ENCODE data around the gene C2CD4D. TPM values are rescaled to one million over a fixed set of nuclear protein-coding genes. Genes with fewer than 3 reads are reported as not detected.

C2CD4D gene
- total and polyA plus RNA-seq, 2 donors (not counting 1 experiment from before 2014, with no cell fraction given) = 0.07 TPM; not detected in 1

GRCh38 chr1:151867321-151867720, 27.7 kb upstream of the C2CD4D start:
- H3K27ac ChIP-seq (ENCODE audit: low read length in 2 of 2) = no peak overlapping the region
- no peak overlapping the region for H3K4me2 ChIP-seq (replicated peaks; ENCODE audit: low read depth, low read length, poor library complexity, severe bottlenecking)
- TF ChIP-seq CTCF (IDR thresholded peaks at IDR 0.05) = no peak
- TF ChIP-seq EZH2 (IDR thresholded peaks at IDR 0.05; ENCODE audit: borderline replicate concordance, insufficient read depth, low read depth, low read length, poor library complexity, severe bottlenecking) = no peak
- CTCF ChIA-PET = no interaction called here
- H3K4me1 ChIP-seq (ENCODE audit: control insufficient read depth in 2 of 2, insufficient read depth in 2 of 2, low read length in 2 of 2) = no peaks in the 10 kb centered on the region
- POLR2A ChIA-PET = no interaction called here
- H3K27ac Mint-ChIP-seq = no peak overlapping the region
- H3K4me1 Mint-ChIP-seq = no peaks in the 10 kb centered on the region
- no peaks in the 10 kb centered on the region for H3K36me3 ChIP-seq (replicated peaks in 1 of 2; ENCODE audit: control extremely low read depth in 1 of 2, control insufficient read depth in 1 of 2, extremely low read depth in 1 of 2, insufficient read depth in 2 of 2, low read length in 1 of 2)
- H3K4me3 Mint-ChIP-seq = no peak overlapping the region
- no peaks in the 10 kb centered on the region for H3K9me3 Mint-ChIP-seq (ENCODE audit: insufficient read depth)
- no peak overlapping the region for H3K4me3 ChIP-seq (ENCODE audit: control extremely low read depth in 1 of 5, extremely low read depth in 1 of 5, insufficient read depth in 1 of 5, low read depth in 2 of 5, low read length in 4 of 5)
- H3K9ac ChIP-seq (ENCODE audit: low read length) = no peak overlapping the region
- no peaks in the 10 kb centered on the region for H3K79me2 ChIP-seq (ENCODE audit: control insufficient read depth, insufficient read depth, low read length)
- no peak for ATAC-seq (ENCODE audit: low read depth)
- no peaks in the 10 kb centered on the region for H3K9me3 ChIP-seq (ENCODE audit: control extremely low read depth in 1 of 3, control insufficient read depth in 2 of 3, insufficient read depth in 1 of 3, low read length in 2 of 3)
- no peak for DNase-seq
- no peaks in the 10 kb centered on the region for H3K27me3 ChIP-seq (replicated peaks in 1 of 4; ENCODE audit: control extremely low read depth in 1 of 4, control insufficient read depth in 3 of 4, insufficient read depth in 4 of 4, low read length in 3 of 4)
- no peaks in the 10 kb centered on the region for H4K20me1 ChIP-seq (ENCODE audit: control insufficient read depth, insufficient read depth, low read length, poor library complexity, severe bottlenecking)
- intact Hi-C loops (cut with micrococcal nuclease) = no loop called here
- no CpG with 5 or more reads among the region's 2 CpGs for WGBS (ENCODE audit: insufficient coverage)
- H3K27me3 Mint-ChIP-seq = peaks cover 19% of the 10 kb centered on the region
- no peak overlapping the region for H2AFZ ChIP-seq (ENCODE audit: insufficient read depth, low read depth, low read length, poor library complexity, severe bottlenecking)

- H3K27ac ChIP-seq (ENCODE audit: low read length in 2 of 2) = no peak overlapping the region
- no peaks in the 10 kb centered on the region for H3K79me2 ChIP-seq (ENCODE audit: control insufficient read depth, insufficient read depth, low read length)
- ChIA-PET CTCF (no interaction called here), POLR2A (no interaction called here)
- no peaks in the 10 kb centered on the region for H3K9me3 ChIP-seq (ENCODE audit: control extremely low read depth in 1 of 3, control insufficient read depth in 2 of 3, insufficient read depth in 1 of 3, low read length in 2 of 3)
- no peak for TF ChIP-seq CTCF (IDR thresholded peaks at IDR 0.05)
- no peak for TF ChIP-seq EZH2 (IDR thresholded peaks at IDR 0.05; ENCODE audit: borderline replicate concordance, insufficient read depth, low read depth, low read length, poor library complexity, severe bottlenecking)
- Mint-ChIP-seq H3K27ac (no peak overlapping the region), H3K9me3 (ENCODE audit: insufficient read depth) (no peaks in the 10 kb centered on the region), H3K4me1 (peaks cover 12% of the 10 kb centered on the region), H3K4me3 (no peak overlapping the region), H3K27me3 (peaks cover 19% of the 10 kb centered on the region)
- H2AFZ ChIP-seq (ENCODE audit: insufficient read depth, low read depth, low read length, poor library complexity, severe bottlenecking) = no peak overlapping the region
- intact Hi-C loops (cut with micrococcal nuclease) = no loop called here
- H3K4me2 ChIP-seq (replicated peaks; ENCODE audit: low read depth, low read length, poor library complexity, severe bottlenecking) = no peak overlapping the region
- H3K27me3 ChIP-seq (replicated peaks in 1 of 4; ENCODE audit: control extremely low read depth in 1 of 4, control insufficient read depth in 3 of 4, insufficient read depth in 4 of 4, low read length in 3 of 4) = no peaks in the 10 kb centered on the region
- H3K9ac ChIP-seq (ENCODE audit: low read length) = no peak overlapping the region
- no peaks in the 10 kb centered on the region for H3K36me3 ChIP-seq (replicated peaks in 1 of 2; ENCODE audit: control extremely low read depth in 1 of 2, control insufficient read depth in 1 of 2, extremely low read depth in 1 of 2, insufficient read depth in 2 of 2, low read length in 1 of 2)
- ATAC-seq (ENCODE audit: low read depth) (no peak), DNase-seq (no peak)
- H4K20me1 ChIP-seq (ENCODE audit: control insufficient read depth, insufficient read depth, low read length, poor library complexity, severe bottlenecking) = no peaks in the 10 kb centered on the region
- no peak overlapping the region for H3K4me3 ChIP-seq (ENCODE audit: control extremely low read depth in 1 of 5, extremely low read depth in 1 of 5, insufficient read depth in 1 of 5, low read depth in 2 of 5, low read length in 4 of 5)
- peaks cover 8 to 14% of the 10 kb centered on the region in 2 donors for H3K4me1 ChIP-seq (ENCODE audit: control insufficient read depth in 2 of 2, insufficient read depth in 2 of 2, low read length in 2 of 2)
- 0% methylated on average over 1 of the region's 2 CpGs for WGBS (ENCODE audit: insufficient coverage)
Measured at GRCh38 chr1:151864411-151864810, 24.8 kb upstream of the C2CD4D start.
